Measurements from ENCODE around the gene TMSB4X. TPM values are rescaled to one million over a fixed set of nuclear protein-coding genes. Genes with fewer than 3 reads are reported as not detected.
"Not testable (repeated sequence)": the region's sequence is repeated elsewhere in the genome, so short reads cannot be mapped to it uniquely, and the experiment has no call there.

Gene TMSB4X
- polyA plus RNA-seq, 1 donor = 918 TPM

GRCh38 chrX:12997906-12998687 is 23.2 kb downstream of the TMSB4X start:
- no peak for DNase-seq

- no peak for DNase-seq
Observed at GRCh38 chrX:12999422-12999821, 24.5 kb downstream of the TMSB4X start.

DNA sequence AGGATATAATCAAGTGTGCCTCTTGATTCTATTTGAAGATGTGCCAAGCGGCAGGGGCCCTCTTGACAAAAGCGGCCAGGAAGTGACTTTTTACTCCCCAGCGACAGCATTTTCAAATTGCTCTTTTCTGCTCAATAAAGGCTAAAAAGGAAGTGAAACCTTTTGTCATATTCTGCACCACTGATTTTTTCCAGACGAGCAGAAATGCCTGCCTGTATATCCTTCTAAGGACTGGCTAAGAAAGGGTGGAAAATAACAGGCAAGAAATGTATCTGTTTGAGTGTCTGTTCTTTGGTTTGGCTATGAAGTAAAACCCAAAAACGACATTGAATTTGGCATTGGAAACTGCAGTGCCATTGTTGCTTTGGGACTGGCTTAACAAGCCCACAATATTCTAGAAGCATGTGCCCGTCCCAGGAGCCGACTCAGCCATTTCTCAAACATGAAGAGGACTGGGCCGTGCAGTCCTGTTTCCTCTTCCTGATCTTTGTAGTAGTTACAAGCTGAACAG is 25.4 kb downstream of the TMSB4X start:
- DNase-seq = no peak

DNA sequence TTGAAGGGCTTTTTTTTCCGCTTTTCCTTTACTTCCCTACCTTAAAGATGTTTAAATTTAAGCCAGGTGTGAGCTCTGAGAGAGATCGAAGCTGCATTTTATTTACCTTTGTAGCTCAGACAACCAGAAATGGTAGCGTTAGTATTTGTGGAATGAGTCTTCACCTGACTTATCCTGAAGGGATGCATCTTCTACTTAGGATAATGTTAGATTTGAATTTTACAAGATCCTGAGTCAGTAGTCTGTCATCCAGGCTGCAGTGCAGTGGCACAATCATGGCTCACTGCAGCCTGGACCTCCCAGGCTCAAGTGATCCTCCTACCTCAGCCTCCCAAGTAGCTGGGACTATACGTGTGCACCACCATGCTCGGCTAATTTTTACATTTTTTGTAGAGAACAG is 26.2 kb downstream of the TMSB4X start:
- no peak for DNase-seq

DNA sequence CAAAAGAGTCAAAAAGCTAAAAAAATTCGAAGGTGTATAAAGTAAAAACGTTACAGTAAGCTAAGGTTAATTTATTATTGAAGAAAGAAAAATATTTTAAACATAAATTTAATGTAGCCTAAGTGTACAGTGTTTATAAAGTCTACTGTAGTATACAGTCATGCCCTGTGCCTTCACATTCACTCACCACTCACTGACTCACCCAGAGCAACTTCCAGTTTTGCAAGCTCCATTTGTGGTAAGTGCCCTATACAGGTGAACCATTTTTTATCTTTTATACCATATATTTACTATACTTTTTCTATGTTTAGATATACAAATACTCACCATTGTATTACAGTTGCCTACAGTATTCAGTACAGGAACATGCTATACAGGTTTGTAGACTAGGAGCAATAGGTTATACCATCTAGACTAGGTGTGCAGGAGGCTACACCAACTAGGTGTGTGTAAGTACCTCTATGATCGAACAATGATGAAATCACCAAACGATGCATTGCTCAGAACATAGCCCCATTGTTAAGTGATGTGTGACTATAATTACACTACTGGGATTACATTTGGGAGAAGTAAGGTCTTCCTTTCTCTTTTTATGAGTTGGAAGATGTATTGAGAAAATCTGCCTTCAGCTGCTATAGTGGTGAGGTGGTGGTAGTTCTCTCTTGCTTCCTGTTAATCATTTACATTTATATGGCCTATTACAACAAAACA is 27.2 kb downstream of the TMSB4X start:
- no peak for DNase-seq

DNA sequence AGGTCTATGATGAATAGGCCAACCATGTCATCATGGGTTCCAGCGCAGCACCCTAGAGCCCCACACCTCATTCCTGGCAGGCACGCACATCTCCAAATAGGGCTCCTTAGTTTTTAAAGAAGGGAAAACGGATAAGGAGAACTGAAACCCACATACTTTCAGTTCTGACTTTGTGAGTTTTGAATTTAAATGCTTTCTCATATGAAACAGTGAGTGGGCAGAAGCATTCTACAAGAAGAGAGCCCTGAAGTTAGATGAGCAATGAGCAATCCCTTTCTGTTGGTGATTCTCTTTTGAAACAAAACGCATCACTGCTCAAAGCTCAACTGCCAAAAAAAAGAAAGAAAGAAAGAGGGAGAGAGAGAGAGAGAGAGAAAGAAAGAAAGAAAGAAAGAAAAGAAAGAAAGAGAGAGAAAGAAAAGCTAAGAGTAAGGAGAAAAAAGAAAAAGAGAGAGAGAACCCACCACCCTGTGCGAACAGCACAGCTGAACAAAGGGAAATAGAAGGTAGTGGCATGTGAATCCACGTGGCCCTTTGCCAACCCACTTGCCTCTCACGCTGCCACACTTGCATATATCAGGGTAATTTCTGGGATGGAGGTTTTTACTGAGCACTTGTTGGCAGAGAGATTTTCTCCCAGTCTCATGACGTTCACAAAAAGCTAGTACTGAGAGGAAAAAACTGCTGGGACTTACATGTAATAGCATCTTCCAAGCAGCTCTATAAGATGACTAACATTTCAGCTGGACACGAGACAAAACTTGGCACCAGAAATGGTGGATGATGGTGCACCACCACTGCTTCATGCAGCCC is 31.0 kb downstream of the TMSB4X start:
- no peak for DNase-seq

DNA sequence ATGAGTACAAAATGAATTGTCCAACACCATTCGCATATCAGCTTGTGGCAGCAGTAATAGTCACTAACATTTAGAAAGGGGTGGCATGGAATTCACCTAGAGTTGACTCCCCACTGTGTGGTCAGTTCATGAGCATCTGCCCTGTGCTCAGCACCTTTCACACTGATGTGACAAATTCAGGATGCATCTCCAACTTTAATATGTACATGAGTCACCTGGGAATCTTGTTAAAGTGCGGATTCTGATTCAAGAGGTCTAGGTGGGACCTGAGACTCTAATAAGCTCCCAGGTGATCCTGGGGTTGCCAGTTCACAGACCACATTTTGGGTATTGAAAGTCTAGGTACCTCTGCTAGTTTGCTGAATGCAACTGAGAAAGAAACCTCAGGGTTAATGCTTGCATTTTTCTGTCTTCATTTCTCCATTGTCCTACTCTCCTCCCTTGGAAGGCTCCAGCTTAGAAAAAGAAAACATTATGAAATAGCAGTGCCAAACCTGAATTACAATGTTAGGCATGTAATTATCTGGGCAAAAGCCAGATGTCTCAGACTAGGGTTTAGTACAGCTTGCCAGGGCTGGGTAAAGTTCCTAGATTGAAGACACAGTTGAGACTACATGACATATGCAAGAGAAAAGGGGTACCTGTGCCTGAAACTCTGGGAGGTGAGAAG is 32.7 kb downstream of the TMSB4X start:
- DNase-seq = no peak

DNA sequence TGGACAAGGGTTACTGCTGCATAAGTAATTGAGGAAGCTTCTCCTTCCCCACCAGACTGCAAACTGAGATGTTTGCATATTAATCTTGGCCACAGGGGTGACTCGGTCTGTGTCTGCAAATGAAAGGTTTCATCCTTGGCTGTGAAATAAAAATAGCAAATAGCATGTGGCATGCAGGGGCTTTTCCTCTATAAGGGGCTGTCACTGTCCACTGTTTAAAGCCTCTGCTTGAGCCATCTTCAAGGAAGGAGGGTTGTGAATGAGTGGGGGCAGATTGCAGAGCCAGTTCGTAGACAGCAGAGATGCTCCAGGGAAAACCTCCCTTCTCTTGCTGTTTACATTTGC is 33.3 kb downstream of the TMSB4X start:
- no peak for DNase-seq

DNA sequence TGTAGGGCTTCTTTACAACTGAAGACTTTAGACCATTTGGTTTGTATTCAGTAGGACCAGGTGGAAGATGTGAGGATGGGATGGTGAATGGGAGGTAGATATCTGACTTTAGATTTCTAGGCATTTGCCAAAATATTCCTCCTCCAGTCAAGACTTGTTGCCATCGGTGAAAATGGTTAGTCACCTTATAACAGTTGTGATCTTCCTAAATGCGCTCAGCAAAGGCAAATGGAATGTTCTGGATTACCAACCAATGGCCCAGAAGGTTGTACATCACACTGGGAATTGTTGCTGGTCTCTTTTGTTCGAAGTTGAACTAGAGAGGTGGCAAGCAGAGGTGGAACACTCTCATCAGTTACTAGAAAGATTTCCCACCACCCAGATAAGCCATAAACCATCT is 33.9 kb downstream of the TMSB4X start:
- no peak for DNase-seq

DNA sequence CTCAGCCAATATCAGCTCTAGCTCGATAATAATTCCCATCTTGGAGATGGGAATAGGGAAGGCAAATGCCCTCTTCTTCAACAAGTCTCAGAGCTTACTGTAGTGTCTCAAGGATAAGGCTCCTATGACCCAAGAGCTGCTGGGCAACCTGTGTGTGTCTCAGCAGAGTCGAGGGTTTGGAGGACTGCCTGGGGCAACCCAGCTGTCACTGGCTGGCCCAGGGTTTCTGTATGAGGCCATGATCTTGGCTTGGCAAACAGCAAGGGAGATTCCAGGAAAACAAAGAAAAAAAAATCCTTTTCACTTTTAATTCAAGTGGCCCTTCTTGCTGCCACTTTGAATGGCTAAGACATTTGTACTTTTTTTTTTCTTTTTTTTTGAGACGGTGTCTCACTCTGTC is 34.4 kb downstream of the TMSB4X start:
- no peak for DNase-seq

DNA sequence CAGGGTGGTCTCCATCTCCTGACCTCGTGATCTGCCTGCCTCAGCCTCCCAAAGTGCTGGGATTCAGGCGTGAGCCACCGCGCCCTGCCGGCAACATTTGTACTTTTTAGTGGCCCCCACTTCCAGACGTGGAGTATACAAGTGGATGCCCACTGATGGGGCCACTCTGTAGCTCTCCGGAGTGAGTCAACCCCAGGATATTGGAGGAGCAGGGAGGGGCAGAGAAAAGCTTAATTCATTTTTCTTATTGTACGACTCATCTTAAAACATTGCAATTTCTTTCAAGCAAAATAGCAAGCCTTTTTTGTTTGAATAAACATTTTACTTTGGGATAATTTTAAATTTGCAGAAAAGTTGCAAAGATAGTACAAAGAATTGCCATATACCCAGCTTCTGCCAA is 34.9 kb downstream of the TMSB4X start:
- no peak for DNase-seq

- no peak for DNase-seq
Observed at GRCh38 chrX:13010546-13010945, 35.6 kb downstream of the TMSB4X start.

DNA sequence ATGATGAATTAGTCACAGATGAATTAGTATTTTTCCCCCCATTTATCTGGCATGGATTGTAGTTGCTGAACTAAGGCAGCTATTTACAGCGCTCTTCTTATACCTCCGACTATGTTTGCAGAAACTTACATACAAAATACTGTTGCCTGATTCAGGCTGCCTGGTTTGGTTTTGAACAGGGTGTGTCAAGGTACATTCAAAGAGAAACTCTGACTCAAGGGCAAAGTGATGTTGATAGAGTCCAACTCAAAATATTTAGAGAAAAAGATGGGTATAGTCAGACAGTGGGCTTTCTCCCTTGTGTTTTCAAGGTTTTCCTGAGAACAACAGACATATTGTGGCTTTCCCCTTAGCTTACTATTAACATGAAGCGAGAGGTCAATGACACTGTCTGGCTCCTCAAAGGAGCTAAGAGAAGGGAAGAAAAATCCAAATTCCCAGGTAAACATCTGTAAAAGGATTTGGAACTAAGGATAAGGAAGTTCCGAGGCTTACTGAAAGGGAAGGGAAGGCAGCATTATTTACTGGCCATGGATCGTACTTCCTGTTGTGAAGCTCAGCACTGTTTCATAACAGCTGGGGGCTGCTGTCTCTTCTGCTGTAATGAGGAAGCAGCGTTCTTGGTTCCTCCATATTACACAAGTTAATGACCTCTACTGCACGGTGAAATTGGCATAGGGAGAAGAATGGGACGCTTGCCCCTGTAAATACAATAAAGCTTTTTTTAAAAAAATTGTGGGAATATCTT is 38.6 kb downstream of the TMSB4X start:
- DNase-seq = no peak

GRCh38 chrX:13014111-13015096 is 39.5 kb downstream of the TMSB4X start:
- DNase-seq = no peak

DNA sequence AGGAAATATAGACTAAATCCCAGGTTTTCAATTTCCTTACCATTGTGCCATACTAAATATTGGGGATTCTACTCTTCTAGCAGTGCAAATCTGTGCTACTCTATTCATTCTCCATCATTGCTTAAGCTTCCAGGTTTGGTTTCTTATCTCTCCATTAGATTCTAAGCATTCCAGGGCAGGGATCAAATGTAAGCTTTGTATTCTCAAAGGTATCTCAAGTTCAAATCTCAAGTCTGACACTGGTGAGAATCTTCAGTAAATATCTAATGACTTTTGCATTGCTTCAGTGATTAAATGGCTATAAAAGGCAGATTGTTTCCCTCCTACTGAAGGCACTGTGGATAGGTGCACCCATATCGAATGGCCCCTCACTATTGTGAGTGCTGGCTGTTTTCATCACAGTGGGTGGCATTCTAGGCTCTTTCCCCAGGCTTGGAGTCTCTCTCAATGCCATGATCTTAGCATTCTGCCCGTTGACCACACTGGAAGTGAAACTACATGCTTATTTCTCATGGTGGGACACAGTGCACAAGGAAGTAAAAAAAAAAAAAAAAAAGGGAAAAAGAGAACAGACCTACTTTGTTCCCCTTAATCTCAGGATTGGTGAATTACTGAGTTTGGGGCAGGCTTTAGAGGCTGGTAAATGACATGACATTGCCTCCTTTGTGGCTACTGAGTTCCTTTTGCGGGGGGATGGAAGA is 40.8 kb downstream of the TMSB4X start:
- no peak for DNase-seq

DNA sequence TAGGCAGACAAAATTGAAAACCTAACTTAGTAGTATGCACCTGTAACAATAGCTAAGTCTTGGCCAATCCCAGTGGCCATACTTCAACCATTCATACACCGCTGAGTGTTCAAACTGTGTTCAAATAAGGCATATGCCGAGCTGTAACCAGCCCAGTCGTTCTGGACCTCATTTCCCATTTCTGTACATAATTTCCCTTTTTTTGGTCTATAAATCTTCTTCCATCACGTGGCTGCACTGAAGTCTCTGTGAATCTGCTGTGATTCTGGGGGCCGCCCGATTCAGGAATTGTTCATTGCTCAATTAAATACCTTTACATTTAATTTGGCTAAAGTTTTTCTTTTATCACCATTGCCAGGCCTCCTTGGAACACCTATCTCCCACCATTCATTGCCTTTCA is 41.8 kb downstream of the TMSB4X start:
- not testable (repeated sequence) for DNase-seq

- DNase-seq = no peak
Observed at GRCh38 chrX:13022926-13023325, 48.0 kb downstream of the TMSB4X start.

GRCh38 chrX:13023567-13023966 is 48.7 kb downstream of the TMSB4X start:
- no peak for DNase-seq

- no peak for DNase-seq
Observed at GRCh38 chrX:13023979-13024378, 49.1 kb downstream of the TMSB4X start.

- DNase-seq = no peak
Observed at GRCh38 chrX:13024986-13025385, 50.1 kb downstream of the TMSB4X start.

Data from hindlimb muscle (tissue), 1 donor.